Activated CD8-positive, alpha-beta memory T cell treated with anti-CD3 and anti-CD28 coated beads, Interleukin-2, amount 50 U/mL, for 4 hours (primary cell): Measurements from ENCODE around the gene TOR1AIP2.
A peak's percentile ranks its signal among the peaks of the same experiment; 100 is the strongest.

Source experiments
- DNase-seq: peaks from one replicate; pipeline ENCODE4 v3.0.0-alpha.2; 2020

Gene TOR1AIP2

DNA sequence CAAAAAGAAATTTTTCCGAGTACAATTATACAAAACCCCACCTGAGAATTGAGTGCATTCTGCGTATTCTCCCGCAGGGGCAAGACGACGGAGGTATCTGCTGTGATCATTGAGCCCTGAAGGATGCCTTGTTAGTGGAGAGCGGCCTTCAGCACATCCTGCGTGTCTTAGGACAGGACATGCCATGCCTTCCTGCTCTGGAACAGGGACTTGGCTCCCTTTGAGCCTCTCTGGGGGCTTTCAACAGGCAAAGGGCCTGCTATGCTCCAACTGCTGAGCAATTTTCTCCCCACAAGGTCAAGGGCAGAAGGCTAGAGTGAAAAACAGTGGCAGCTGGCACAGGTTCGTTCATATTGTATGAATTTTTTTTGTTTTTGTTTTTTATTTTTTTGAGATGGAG, 52.4 kb downstream of the TOR1AIP2 start:
- DNase-seq = no peak

DNA sequence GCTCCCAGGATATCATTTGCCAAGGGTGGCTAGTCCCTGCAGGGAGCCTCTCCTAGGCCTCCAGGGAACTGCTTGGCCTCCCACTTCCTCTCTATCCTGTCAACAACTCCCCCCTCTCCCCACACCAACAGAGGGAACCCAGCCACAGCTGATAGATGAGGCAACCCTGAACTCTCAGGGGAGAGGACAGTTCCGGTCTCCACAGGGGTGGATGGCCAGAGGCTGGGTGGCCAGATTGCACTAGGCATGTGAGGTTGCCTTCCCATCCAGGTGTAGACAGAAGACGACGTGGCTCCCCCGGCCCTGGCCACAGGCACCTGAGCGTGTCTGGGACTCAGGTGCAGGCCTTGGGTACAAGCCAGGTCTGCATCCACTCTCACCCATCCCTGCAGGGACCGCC, 53.3 kb downstream of the TOR1AIP2 start:
- no peak for DNase-seq

DNA sequence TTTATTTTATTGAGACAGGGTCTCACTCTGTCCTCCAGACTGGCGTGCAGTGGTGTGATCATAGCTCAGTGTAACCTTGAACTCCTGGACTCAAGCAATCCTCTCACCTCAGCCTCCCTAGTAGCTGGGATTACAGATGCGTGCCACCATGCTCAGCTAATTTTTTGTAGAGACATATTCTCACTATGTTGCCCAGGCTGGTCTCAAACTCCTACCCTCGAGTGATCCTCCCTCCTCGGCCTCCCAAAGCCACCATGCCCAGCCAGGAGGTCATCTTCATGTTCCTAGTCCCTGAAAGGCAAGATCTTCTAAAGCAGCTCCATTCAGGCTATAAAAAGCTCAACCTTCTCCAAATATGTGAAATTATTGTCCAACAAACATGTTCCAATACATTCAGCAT, 53.9 kb downstream of the TOR1AIP2 start:
- no peak for DNase-seq

DNA sequence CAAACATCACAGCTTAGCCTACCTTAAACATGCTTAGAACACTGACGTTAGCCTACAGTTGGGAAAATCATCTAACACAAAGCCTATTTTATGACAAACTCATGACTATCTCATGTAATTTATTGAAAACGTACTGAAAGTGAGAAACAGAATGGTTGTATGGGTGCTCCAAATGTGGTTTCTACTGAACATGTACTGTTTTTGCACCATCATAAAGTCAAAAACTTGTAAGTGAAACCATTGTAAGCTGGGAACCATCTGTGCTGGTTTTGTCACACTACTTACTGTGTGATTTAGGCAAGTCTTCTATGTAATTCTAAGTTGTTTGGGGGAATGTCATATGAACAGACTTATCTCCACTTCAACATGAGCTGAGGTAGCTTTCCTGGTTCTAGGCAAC, 55.5 kb downstream of the TOR1AIP2 start:
- DNase-seq = no peak

DNA sequence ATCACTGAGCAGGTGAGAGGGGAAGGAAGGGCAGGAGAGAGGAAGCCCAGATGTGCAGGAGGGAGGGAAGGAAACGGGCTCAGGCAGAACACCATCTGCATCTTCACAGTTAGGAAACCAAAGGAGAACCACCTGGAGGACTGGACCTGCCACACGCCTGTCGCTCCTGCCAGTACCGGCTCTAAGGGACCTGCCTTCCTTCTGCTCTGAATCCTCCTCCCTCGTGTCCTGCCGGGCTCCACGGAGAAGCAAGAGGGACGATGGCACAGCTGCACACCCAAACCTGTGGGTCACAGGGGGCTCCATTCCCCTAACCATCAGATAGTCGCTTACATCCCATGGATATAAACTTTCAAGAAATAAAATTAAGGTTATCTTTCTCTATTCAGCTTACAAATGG, 56.1 kb downstream of the TOR1AIP2 start:
- DNase-seq = no peak

DNA sequence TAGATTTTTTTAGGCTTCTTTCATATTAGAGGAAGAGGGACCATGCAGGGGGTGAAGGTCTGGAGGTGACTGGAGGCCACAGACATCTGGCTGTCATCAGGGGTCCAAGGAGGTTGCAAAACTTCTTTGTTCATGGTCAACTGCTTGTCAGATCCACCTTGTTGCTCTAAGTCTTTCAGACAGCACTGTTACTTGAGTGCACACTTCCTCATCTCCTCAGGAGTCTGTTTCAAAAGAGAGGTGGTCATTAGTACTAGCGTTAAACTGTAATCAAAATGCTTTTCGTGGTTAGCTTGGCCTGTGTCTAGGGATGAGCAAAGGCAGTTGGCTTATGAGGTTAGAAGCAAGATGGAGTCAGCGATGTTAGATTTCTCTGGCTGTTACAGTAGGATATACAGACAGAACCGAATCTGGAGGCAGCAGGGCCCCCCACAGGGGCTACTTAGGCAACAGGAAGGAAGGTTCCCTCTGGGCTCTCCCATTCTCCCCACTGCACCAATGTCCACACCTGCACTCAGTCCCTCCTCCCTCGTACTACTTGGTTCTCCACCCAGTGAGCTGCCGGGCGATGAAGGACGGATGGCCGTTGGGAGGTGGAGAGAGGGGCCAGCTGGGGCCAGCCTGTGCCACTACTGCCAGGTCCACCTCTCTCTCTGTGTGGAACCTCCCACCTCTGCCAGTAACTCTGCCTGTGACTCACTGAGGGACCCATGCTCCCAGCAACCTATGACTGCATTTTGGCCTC, 57.2 kb downstream of the TOR1AIP2 start:
- DNase-seq = no peak

DNA sequence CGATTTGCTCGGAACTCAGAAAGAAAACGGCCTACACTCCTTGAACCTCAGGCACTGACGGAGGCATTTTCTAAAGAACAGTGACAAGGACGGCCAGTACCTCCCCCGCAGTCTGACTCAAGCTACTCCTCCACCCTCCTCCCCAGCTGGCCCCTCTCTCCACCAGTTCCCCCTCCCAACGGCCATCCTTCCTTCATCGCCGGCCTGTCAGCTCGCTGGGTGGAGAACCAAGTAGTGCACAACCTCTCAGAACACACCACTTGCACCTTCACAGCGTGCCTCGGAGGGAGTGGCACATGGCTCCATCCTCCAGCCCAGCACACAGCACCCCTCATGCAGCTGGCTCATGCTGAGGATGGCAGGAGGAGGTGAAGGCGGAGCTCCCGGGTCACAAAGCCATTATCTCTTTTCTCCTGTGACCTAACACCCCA, 58.8 kb downstream of the TOR1AIP2 start:
- DNase-seq = no peak

DNA sequence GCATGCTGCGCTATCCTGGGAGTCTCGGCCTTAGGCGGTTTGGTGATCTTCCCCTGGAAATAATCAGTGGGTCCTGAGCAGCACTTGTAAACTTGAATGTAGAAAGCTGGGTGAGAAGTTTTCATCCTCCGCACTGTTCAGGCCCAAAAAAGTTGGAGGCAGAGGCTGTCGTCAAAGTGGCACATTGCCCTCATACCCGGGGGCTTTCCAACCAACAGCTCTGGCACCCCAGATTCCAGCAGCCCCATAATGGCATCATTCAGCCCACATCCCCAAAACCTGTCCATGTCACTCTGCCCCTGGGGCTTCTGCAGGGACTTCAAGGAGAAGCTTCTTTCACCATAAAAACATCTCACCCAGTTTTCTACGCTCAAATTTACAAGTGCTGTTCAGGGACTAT, 59.3 kb downstream of the TOR1AIP2 start:
- DNase-seq = no peak

DNA sequence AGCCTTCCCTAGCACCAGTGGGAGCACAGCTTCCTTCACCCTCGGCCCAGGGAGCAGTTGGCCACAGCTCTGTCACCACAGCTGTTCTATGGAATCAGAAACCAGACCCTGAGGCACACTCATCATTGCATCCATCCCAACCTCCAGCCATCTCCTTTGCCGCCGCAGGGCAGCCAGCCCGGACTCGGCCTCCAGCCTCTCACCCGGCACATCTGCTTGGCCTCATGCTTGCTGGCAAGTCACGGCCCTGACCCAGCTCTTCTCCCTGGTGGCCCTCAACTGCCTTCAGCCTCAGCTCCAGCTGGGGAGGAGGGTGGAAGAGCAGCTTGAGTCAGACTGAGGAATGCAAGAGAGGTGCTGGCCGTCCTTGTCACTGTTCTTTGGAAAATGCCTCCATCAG, 59.8 kb downstream of the TOR1AIP2 start:
- no peak for DNase-seq

DNA sequence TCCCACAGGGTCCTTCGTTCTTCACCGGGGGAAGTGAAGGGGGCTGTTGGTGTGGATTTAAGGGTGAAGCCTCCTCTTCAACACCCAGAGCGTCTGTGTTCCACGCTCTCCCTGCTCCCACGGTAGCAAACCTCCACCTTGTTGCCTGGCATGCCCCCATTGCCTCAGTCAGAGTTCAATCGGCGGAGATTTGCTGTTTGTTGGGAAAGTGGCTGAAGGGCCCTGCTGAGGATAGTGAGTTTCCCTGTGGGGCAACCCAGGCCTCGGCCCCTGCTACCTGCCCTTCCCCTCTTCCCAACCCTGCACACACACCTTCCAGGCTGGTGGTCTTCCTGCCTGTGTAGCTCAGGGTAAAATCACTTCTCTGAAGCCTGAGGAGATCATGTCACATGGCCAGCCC, 60.5 kb downstream of the TOR1AIP2 start:
- no peak for DNase-seq

DNA sequence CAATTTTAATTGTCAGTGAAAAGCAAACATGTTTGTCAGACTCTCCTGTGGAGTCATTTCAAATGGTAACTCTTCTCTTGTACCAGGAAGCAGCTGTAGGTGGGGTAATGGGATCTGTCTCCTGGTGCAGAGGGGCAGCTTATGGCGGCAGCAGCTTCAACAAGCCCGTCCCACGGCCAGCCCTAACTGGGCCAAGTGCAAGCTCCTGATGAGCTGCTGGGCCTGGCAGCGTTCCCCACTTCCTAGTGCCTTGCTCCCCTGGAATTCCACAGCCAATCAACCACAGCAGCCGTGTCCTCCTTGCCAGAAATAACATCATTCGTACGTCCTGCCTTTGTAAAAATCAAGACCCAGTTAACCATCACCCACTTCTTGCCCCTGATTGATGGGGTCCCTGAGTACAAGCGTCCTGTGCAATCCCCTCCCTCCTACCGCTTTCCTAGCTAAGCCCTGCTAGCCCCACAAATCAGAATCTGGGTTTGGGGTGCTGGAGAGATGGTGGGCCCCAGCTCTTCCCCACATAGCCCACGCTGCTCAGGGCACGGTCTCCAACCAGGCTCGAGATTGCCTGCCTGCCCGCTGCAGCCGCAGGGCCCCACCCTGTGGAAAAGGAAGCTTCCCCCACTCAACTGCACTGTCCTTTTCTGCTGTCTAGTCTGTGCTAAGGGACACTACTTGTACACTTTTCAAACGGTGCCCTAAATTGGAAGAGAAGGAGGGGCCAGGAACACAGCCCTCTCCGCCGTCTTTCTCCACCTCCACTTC, 61.2 kb downstream of the TOR1AIP2 start:
- DNase-seq = no peak

DNA sequence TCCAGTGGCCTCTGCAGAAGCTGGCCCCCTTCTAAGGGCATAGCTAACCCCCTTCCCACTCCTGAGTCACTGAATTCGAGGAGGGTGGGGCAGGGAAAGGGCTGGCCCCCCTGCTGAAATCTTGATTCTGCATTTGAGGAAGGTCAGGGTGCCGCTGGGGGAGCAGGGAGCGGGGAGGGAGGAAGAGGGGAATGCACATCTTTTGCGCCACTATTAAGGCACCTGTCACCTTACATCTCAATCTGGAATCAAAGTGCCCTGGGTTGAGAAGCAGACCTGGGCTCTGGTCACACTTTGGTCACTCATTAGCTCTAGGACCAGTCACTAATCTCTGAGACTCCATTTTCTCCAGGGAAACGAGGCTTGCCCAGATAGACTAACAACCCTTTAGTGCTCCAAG, 62.0 kb downstream of the TOR1AIP2 start:
- DNase-seq = no peak

DNA sequence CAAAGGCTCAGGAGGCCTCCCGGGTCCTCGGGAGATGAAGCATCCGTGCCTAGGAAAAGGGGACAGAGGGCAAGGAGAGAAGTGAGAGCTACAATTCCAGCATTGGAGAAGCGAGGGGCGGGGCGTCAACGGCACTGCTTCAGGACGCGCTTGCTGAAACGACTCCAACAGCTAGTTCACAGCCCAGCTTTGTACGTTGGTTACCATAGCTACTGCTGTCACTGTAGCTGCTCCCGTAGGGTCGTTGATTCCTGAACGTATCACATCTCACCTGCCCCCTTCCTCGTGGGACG, 63.1 kb downstream of the TOR1AIP2 start:
- no peak for DNase-seq

DNA sequence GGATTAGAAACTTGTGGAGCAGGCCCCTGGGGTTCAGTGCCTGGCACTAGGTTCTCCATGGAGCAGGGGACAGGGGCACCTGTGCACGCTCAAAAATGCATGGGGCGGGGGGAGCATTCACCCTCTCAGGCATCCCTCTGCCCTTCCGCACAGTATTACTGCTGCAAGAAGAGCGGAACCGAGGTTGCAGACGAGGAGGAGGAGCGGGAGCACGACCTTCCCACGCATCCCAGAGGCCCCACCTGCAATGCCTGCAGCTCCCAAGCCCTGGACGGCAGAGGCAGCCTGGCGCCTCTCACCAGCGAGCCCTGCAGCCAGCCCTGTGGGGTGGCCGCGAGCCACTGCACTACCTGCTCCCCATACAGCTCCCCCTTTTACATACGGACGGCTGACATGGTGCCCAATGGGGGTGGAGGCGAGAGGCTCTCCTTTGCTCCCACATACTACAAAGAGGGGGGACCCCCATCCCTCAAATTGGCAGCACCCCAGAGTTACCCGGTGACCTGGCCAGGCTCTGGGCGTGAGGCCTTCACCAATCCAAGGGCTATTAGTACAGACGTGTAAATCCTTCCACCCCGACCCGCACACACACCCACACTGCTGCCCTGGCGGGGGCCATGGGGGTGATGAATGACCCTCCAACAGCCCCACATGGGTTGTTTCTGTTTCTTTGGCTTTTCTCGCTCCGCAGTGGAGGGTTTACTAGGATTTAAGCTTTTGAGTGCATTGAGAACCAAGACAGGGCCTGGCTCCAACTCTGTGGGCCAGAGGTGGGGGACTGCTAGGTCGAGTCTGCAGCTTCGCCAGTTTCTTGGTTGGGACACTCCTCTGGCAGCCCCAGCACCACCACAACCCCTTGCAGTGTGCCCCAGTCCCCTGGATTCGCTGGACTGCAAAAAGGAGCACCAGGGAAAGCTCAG, 63.7 kb downstream of the TOR1AIP2 start:
- DNase-seq = no peak

DNA sequence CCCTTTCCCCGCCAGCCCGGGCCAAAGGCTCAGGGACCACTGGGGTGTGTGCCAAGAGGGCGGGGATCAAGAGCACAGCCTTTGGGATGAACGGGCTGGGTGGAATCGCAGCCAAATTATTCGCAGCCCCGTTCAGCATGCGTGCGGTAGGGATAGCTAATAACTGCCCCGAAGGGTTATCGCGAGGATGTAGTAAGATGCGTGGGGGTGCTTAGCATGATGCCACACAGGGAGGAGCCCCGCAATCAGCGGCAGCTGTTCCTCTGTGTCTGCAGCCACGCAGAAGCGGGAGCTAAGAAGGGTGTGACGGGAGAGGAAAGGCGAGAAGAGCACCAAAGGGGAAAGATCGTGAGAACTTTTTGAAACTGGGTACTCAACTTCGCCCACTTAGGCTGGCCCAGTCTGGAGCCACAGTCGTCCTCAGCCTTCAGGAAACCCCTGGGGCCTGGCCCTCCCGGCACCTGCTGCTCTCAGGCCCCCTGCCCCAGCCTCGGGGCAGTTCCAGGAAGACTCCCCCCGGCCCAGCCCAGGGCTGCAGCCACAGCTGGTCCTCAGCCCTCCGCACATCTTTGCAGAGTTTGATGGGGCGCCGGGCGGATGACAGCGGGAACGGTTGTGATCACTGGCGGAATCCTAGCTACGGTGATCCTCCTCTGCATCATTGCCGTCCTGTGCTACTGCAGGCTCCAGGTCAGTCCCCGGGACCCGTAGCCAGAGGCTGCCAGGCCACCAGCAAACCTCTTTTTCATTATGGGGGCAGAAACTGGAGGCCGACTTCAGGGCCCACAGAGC, 64.9 kb downstream of the TOR1AIP2 start:
- DNase-seq = no peak

DNA sequence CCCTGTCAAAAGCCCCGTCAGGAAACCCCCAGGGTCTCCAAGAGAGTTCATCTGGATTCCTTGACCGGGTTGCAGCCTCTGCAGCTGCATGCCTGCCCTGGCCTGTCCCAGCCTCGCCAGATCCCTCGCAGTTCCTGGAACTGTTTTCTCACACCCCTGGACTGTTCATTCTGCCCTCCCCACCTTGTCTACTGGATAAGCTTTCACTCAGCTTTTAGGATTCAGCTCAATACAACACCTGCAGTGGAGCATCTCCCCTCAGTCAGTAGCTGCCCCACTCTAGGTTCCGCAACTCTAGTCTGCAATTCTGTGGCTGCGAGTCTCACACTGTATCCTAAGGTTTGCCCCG, 67.3 kb downstream of the TOR1AIP2 start:
- DNase-seq = no peak

DNA sequence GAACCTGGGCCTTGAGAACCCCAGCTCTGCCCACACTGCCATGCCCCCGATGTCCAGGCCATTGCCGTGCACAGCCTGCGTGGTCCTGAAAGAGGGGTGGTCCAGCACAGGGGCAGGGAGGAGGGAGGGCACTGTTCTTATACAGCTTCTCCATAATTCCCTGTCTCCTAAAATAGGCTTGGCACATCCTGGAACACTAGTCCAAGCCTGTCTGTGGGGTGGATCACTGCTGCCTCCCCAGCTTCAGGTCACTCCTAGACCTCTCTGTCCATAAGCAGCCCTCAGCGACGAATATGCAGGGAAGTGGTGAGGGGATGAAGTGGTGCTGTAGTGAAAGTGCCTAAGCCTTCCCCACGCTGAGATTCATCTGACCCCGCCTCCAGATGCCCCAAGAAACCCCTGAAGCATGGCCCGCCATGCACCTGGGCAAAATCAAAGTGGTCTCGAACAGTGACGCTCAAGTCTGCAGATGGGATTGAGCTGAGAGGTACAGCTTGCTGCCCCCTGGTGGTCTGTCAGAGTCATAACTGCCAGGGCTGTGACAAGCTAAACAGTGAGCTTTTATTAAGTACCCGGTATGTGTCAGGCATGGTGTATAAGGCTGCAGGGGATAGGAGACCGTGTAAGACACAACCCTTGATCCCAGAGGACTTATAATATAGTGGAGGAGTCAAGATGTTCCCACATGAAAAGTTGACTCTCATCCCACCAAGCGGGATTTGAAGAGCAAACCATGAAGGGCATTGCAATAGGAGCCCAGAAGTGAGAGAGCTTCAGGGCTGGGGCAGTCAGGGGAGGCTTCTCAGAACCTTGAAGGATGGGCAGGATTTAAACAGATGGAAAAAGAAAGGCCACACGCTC, 67.9 kb downstream of the TOR1AIP2 start:
- peak; percentile 66 for DNase-seq

DNA sequence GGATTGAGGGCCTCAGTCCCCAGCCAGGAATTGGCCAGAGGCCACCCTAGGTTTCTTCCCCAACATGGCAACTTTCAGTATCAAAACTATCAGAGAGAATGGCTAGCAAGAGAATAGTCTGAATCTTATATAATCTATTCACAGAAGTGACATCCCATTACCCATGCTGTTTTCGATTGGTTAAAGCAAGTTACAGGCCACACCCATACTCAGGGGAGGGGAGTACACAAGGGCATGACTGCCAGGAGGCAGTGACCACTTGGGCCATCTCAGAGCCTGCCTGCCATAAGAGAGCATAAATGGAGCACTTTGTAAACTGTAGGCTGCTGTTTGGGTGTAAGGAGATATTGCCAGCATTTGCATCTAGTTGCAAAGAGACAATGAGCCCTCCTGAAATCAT, 69.1 kb downstream of the TOR1AIP2 start:
- DNase-seq = no peak

DNA sequence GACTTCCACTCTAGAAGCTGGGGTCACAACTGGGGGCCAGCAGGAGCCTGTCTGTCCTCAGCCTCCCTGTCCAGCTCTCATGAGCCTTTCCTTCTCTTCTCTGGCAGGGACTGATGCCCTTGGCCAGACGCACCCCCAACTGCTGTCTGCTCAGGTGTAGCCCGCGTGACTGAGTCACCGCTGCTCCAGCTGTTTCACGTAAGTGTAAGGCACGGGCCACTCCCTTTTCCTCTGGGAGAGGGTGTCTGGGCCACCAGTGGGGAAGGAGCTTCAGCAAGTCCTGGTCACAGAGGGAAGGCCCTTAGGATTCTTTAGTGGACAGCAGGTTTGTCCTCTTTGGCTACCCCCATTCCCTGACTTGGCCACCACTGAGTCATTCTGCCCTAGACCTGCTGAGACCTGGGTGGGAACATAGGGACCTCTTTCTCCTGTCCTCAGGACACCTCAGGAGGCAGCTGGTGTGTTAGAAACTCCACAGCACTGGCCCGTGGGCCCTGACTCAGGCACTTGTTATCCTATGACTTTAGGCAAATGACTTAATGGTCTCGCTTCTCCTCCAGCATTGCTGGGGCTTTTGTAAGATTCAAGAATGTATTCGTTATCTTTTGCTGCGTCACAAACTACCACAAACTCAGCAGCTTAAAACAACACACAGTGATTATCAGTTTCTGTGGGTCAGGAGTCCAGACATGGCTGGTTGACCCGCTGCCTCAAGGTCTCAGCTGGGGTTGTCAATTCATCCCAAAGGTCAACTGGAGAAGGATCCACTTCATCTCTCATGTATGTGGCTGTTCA, 69.7 kb downstream of the TOR1AIP2 start:
- no peak for DNase-seq

DNA sequence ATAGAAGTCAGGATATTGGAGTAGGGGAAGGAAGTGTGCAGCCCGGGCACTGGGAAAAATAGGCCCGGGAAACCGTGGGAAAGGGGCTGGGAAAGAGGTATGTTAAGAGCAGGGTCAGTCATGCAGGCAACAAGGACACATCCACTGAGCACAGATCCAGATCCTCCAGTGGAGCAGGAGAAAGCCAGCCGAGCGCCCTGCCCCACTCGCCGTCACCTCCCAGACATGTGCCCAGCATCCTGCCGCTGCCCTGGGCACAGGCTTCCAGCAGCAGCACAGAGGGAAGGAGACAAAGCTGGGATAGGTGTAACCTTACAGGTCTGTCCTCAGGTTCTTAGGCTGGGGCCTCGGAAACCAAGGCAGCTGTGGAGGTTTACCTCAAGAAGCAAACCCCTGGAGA, 70.3 kb downstream of the TOR1AIP2 start:
- DNase-seq = no peak

DNA sequence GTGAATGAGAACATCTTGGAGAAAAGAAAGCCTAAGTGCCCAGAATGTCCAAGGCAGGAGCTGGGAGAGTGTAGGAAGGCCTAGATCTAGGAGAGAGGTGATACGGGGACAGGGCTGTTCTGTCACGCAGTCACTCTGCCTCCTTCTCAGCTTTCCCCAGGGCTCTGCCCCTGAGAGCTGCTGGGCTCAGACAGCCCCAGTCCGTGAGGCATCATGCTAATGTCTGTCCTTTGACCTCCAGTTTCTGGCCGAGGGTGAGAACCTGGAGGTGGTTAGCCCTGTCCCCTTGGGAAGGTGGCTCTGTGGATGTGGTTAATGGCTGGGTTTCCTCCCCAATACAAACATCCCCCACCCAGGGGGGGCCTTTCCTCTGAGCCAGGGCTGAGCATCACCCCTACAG, 71.3 kb downstream of the TOR1AIP2 start:
- DNase-seq = no peak
